K562 (cell line): ENCODE data around the gene SATB1.

Source experiments
- RCOR1 ChIP-seq, 2 experiments: IDR thresholded peaks; 2 replicates each; pipeline ENCODE4 v1.6.1; 2012; ENCODE audit warnings: low read depth in 2 of 2, low read length in 2 of 2, borderline replicate concordance in 1 of 2, improper control_type of control experiment in 1 of 2
- TEAD2 ChIP-seq: fragments of 450-650 bp; IDR thresholded peaks from 2 replicates; pipeline ENCODE4 v1.6.1; 2016; ENCODE audit warnings: missing genetic modification characterization, control low read depth, missing compliant biosample characterization
- ZBTB17 ChIP-seq: fragments of 450-650 bp; formaldehyde crosslinking; IDR thresholded peaks from 2 replicates; pipeline ENCODE4 v1.4.0; 2020; ENCODE audit warnings: mild to moderate bottlenecking

GRCh38 chr3:18417904-18418572 lies 7.1 kb downstream of the SATB1 start:
- TF ChIP-seq TEAD2 (tag) (no peak), ZBTB17 (CRISPR knock-in tag) (no peak), RCOR1 (IDR thresholded peaks at IDR 0.05; ENCODE audit: borderline replicate concordance in 1 of 2, low read depth in 2 of 2, low read length in 2 of 2) (no peak)
